Measurements from ENCODE around the gene TRABD.
A peak's percentile ranks its signal among the peaks of the same experiment; 100 is the strongest.

Gene TRABD

GRCh38 chr22:50217543-50218152, 31.9 kb downstream of the TRABD start:
- no peak for DNase-seq (ENCODE audit: low spot score)

GRCh38 chr22:50218153-50218995, 32.7 kb downstream of the TRABD start:
- no peak for DNase-seq (ENCODE audit: low spot score)

GRCh38 chr22:50218996-50219727, 33.4 kb downstream of the TRABD start:
- peak; percentile 75 for DNase-seq (ENCODE audit: low spot score)

GRCh38 chr22:50219800-50220602, 34.3 kb downstream of the TRABD start:
- DNase-seq (ENCODE audit: low spot score): no peak

GRCh38 chr22:50220603-50221409, 35.1 kb downstream of the TRABD start:
- no peak for DNase-seq (ENCODE audit: low spot score)

GRCh38 chr22:50221410-50222300, 35.9 kb downstream of the TRABD start:
- DNase-seq (ENCODE audit: low spot score): no peak

GRCh38 chr22:50222508-50222907, 36.8 kb downstream of the TRABD start:
- DNase-seq (ENCODE audit: low spot score): no peak

- no peak for DNase-seq (ENCODE audit: low spot score)
Observed at GRCh38 chr22:50224071-50224470, 38.4 kb downstream of the TRABD start.

- no peak for DNase-seq (ENCODE audit: low spot score)
Observed at GRCh38 chr22:50225200-50225969, 39.7 kb downstream of the TRABD start.

GRCh38 chr22:50226063-50226874, 40.6 kb downstream of the TRABD start:
- DNase-seq (ENCODE audit: low spot score): no peak

GRCh38 chr22:50226875-50227165, 41.1 kb downstream of the TRABD start:
- DNase-seq (ENCODE audit: low spot score): no peak

GRCh38 chr22:50227579-50228215, 42.0 kb downstream of the TRABD start:
- DNase-seq (ENCODE audit: low spot score): no peak

- DNase-seq (ENCODE audit: low spot score): no peak
Observed at GRCh38 chr22:50228366-50228765, 42.7 kb downstream of the TRABD start.

GRCh38 chr22:50229370-50229769, 43.7 kb downstream of the TRABD start:
- DNase-seq (ENCODE audit: low spot score): no peak

GRCh38 chr22:50232481-50233151, 46.9 kb downstream of the TRABD start:
- no peak for DNase-seq (ENCODE audit: low spot score)

GRCh38 chr22:50233223-50233622, 47.5 kb downstream of the TRABD start:
- DNase-seq (ENCODE audit: low spot score): no peak

- no peak for DNase-seq (ENCODE audit: low spot score)
Observed at GRCh38 chr22:50236731-50237409, 51.2 kb downstream of the TRABD start.
